Smooth muscle cell (in vitro differentiated cells): Measurements from ENCODE around the gene CCDC197. TPM values are rescaled to one million over a fixed set of nuclear protein-coding genes. Genes with fewer than 3 reads are reported as not detected.

Experiments used
- DNase-seq: peaks from one replicate; lab custom pipeline; 2025; ENCODE audit not compliant: unreplicated experiment; lab: John Stamatoyannopoulos, UW
- H2AFZ ChIP-seq: fragments of 200-600 bp; sonication (generic); 2 replicates; pipeline ENCODE4 v1.6.0; 2016; ENCODE audit warnings: antibody characterized with exemption, low read depth, mild to moderate bottlenecking
- H3F3A ChIP-seq: fragments of 200-600 bp; sonication (generic); 2 replicates; pipeline ENCODE4 v1.6.0; 2017; ENCODE audit warnings: antibody characterized with exemption, low read depth
- H3K27ac ChIP-seq: fragments of 200-600 bp; sonication (generic); 2 replicates; pipeline ENCODE4 v1.5.1; 2016; ENCODE audit warnings: low read depth, mild to moderate bottlenecking
- H3K27me3 ChIP-seq: fragments of 200-600 bp; sonication (generic); 2 replicates; pipeline ENCODE4 v1.6.1; 2016; ENCODE audit warnings: low read depth, mild to moderate bottlenecking
- H3K36me3 ChIP-seq: fragments of 200-600 bp; sonication (generic); 2 replicates; pipeline ENCODE4 v1.5.1; 2016; ENCODE audit warnings: low read depth
- H3K4me1 ChIP-seq: fragments of 200-600 bp; sonication (generic); 2 replicates; pipeline ENCODE4 v1.5.1; 2016; ENCODE audit warnings: low read depth
- H3K4me2 ChIP-seq: fragments of 200-600 bp; sonication (generic); 2 replicates; pipeline ENCODE4 v1.6.0; 2016; ENCODE audit warnings: mild to moderate bottlenecking
- H3K4me3 ChIP-seq: fragments of 200-600 bp; sonication (generic); 2 replicates; pipeline ENCODE4 v1.5.1; 2016; ENCODE audit warnings: mild to moderate bottlenecking
- H3K79me2 ChIP-seq: fragments of 200-600 bp; sonication (generic); 2 replicates; pipeline ENCODE4 v1.6.0; 2016; ENCODE audit warnings: low read depth, mild to moderate bottlenecking
- H3K9ac ChIP-seq: fragments of 200-600 bp; sonication (generic); 2 replicates; pipeline ENCODE4 v1.6.0; 2016; ENCODE audit warnings: low read depth
- H3K9me3 ChIP-seq: fragments of 200-600 bp; sonication (generic); replicated peaks from 2 replicates; pipeline ENCODE4 v1.5.1; 2016; ENCODE audit warnings: low read depth
- H4K20me1 ChIP-seq: fragments of 200-600 bp; sonication (generic); 2 replicates; pipeline ENCODE4 v1.6.0; 2016; ENCODE audit warnings: low read depth
- CTCF ChIP-seq: fragments of 200-600 bp; sonication (generic); IDR thresholded peaks from 2 replicates; pipeline ENCODE4 v1.5.1; 2017; ENCODE audit warnings: borderline replicate concordance, mild to moderate bottlenecking, antibody characterized with exemption; ENCODE audit not compliant: insufficient read depth, poor library complexity, severe bottlenecking
- WGBS: methylation state at CpG from one replicate; pipeline ENCODE4 v1.1.7; 2016; ENCODE audit warnings: low lambda C conversion rate; 5-methylcytosine and 5-hydroxymethylcytosine counted together
- polyA plus RNA-seq: library from polyadenylated mRNA; unstranded; fragments of >200 nt; fragmentation: Nextera tagmentation; extraction: Ambion mirVana; gene quantifications from 2 replicates; pipeline ENCODE4 v1.2.1, GENCODE V29; 2016
- total RNA-seq: library from RNA; depleted of rRNA; stranded (reverse); fragments of >200 nt; gene quantifications from 2 replicates; pipeline ENCODE4 v1.2.3, GENCODE V29; 2014

CCDC197 gene
- total and polyA plus RNA-seq, 2 experiments from 2014 or later, result not detected

DNA sequence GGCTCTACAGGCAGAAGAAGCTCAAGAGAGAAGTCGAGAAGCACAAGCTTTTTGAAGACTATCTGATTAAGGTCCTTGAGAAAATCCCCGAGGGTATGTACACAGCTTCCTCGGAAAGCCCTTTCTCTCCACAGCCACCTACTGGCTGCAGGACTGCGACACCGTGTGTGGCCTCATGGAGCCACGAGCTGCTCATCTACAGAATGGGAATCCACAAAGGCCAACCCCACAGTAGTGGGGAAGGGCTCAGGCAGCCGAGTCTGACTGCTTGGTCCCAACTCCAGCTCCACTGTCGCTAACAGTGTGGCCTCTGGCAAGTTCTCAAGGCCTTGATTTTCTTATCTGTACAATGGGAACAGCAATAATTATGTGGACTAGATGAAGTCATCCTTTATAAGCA is 2.5 kb downstream of the CCDC197 start:
- H3K79me2 ChIP-seq, result no peaks in the 10 kb centered on the region
- no peak overlapping the region for H3K27ac ChIP-seq
- no peak overlapping the region for H3K4me3 ChIP-seq
- no peaks in the 10 kb centered on the region for H4K20me1 ChIP-seq
- H3F3A ChIP-seq, result no peaks in the 10 kb centered on the region
- no peaks in the 10 kb centered on the region for H3K36me3 ChIP-seq
- DNase-seq, result no peak
- peaks cover 4% of the 10 kb centered on the region for H3K27me3 ChIP-seq
- TF ChIP-seq CTCF, result no peak
- 66% methylated on average over 8 of the region's 8 CpGs for WGBS
- no peak overlapping the region for H3K9ac ChIP-seq
- no peaks in the 10 kb centered on the region for H3K4me1 ChIP-seq
- H3K9me3 ChIP-seq, result no peaks in the 10 kb centered on the region
- no peak overlapping the region for H3K4me2 ChIP-seq
- H2AFZ ChIP-seq, result no peak overlapping the region

DNA sequence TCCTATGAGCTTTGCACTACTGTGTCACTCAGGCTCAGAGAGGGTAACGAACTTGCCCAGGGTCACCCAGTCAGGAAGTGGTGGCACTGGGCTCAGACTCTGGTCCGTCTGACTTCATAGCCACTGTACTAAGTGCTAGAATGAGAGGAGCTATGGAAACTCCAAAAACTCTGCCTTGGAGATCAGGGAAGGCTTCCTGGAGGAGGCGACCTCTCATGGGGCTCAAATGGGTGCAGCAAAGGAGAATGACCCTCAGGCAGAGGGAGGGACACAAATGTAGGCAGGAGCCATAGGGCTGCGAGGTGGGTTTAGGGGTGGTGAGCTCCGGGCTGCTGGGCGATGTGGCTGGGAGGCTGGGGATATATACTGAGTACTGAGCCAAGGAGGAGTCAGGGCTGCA is 3.2 kb downstream of the CCDC197 start:
- Histone ChIP-seq H3K9ac (no peak overlapping the region), H3K27ac (no peak overlapping the region), H3K4me1 (no peaks in the 10 kb centered on the region), H4K20me1 (no peaks in the 10 kb centered on the region), H3K4me2 (no peak overlapping the region), H3K36me3 (no peaks in the 10 kb centered on the region), H3K79me2 (no peaks in the 10 kb centered on the region), H3K9me3 (no peaks in the 10 kb centered on the region), H3K4me3 (no peak overlapping the region), H2AFZ (no peak overlapping the region), H3K27me3 (peaks cover 4% of the 10 kb centered on the region), H3F3A (no peaks in the 10 kb centered on the region)
- DNase-seq, result no peak
- no peak for TF ChIP-seq CTCF
- WGBS, result 87% methylated on average over 6 of the region's 6 CpGs

- H3K4me1 ChIP-seq, result no peaks in the 10 kb centered on the region
- no peaks in the 10 kb centered on the region for H4K20me1 ChIP-seq
- H3K36me3 ChIP-seq, result no peaks in the 10 kb centered on the region
- no peak overlapping the region for H3K4me3 ChIP-seq
- H3F3A ChIP-seq, result no peaks in the 10 kb centered on the region
- no peak overlapping the region for H3K27ac ChIP-seq
- H3K27me3 ChIP-seq, result peaks cover 4% of the 10 kb centered on the region
- WGBS, result 83% methylated on average over 13 of the region's 13 CpGs
- TF ChIP-seq CTCF, result no peak
- no peak overlapping the region for H3K4me2 ChIP-seq
- H3K79me2 ChIP-seq, result no peaks in the 10 kb centered on the region
- DNase-seq, result no peak
- no peak overlapping the region for H3K9ac ChIP-seq
- H3K9me3 ChIP-seq, result no peaks in the 10 kb centered on the region
- no peak overlapping the region for H2AFZ ChIP-seq
These were observed 3.9 kb downstream of the CCDC197 start for GRCh38 chr14:94001016-94001415.
